Transverse colon (tissue), 4 donors: ENCODE data around the gene SVBP. TPM values are rescaled to one million over a fixed set of nuclear protein-coding genes. Genes with fewer than 3 reads are reported as not detected.

Experiments
- DNase-seq: peaks from one replicate; pipeline ENCODE4 v3.0.0-alpha.2; 2019
- H3K27ac ChIP-seq, 4 donors: fragments of 200-600 bp; sonication (generic); 2 replicates each; pipeline ENCODE4 v1.5.1; 2016 to 2018; ENCODE audit warnings: inconsistent platforms in 4 of 4
- H3K27me3 ChIP-seq: fragments of 200-600 bp; sonication (generic); 2 replicates; pipeline ENCODE4 v1.5.1; 2017; ENCODE audit warnings: inconsistent platforms
- H3K36me3 ChIP-seq, 4 donors: fragments of 200-600 bp; sonication (generic); 2 replicates each; pipeline ENCODE4 v1.5.1; 2017 to 2019; ENCODE audit warnings: inconsistent platforms in 4 of 4
- H3K4me1 ChIP-seq, 4 donors: fragments of 200-600 bp; sonication (generic); 2 replicates each; pipeline ENCODE4 v1.5.1; 2017 to 2020; ENCODE audit warnings: inconsistent platforms in 4 of 4
- H3K4me3 ChIP-seq, 4 donors: fragments of 200-600 bp; sonication (generic); 1 replicate in 1 of 4; 2 replicates in 3 of 4; pipeline versions ENCODE4 v1.5.1 to v1.6.1; 2017 to 2019; ENCODE audit warnings: inconsistent platforms in 4 of 4
- H3K9me3 ChIP-seq, 2 donors: fragments of 200-600 bp; sonication (generic); 2 replicates each; pipeline ENCODE4 v1.5.1; 2017 to 2019; ENCODE audit warnings: inconsistent platforms in 2 of 2
- EP300 ChIP-seq: sonication (generic); formaldehyde crosslinking; IDR thresholded peaks from one replicate; pipeline ENCODE4 v1.6.1; 2017; ENCODE audit warnings: antibody characterized with exemption, low read depth
- POLR2A ChIP-seq: fragments of 450-650 bp; IDR thresholded peaks from one replicate; pipeline ENCODE4 v1.6.1; 2016; ENCODE audit warnings: antibody characterized with exemption, mild to moderate bottlenecking, moderate library complexity
- POLR2AphosphoS5 ChIP-seq, 3 donors: sonication (generic); formaldehyde crosslinking; IDR thresholded peaks; one replicate each; pipeline ENCODE4 v1.6.1; 2016; ENCODE audit warnings: antibody characterized with exemption in 3 of 3
- WGBS, 2 donors: methylation state at CpG; one replicate each; pipeline ENCODE4 v1.1.5; 2018; ENCODE audit warnings: low coverage in 1 of 2; 5-methylcytosine and 5-hydroxymethylcytosine counted together
- in situ Hi-C, 4 donors: fragments of 200-750 bp; cut with MboI; loops; one replicate each; pipeline versions ENCODE4 v1.15.0 to v1.15.1; 2017; ENCODE audit warnings: low sequenced_read_pairs in 3 of 4, low pct_ligation_motif_present in 1 of 4, low pct_unique_long_range_greater_than_20kb in 1 of 4
- intact Hi-C: fragments of 100-400 bp; cut with DNase I; formaldehyde crosslinking; loops from one replicate; pipeline ENCODE4 v1.15.1; 2023; ENCODE audit warnings: low total_unique reads
- total RNA-seq, 4 donors: library from RNA; depleted of rRNA; stranded (reverse); fragments of >200 nt; gene quantifications; one replicate each; pipeline ENCODE4 v1.1.0, GENCODE V29; 2016
- TF ChIP-seq, protein P1 (sequence below), 5 experiments: fragments of 200-600 bp in 3 of 5; fragments of 450-650 bp in 2 of 5; sonication (generic) in 3 of 5; IDR thresholded peaks; 1 replicate in 2 of 5; 2 replicates in 3 of 5; pipeline ENCODE4 v1.5.1; 2016 to 2017; ENCODE audit warnings: antibody characterized with exemption in 5 of 5, inconsistent platforms in 3 of 5, mild to moderate bottlenecking in 2 of 5, moderate library complexity in 1 of 5

The SVBP gene
- total RNA-seq, 4 donors from 2014 or later, result 15.3 to 33.3 (median 17.6) TPM

GRCh38 chr1:42767510-42768000 lies 49.6 kb downstream of the SVBP start:
- Histone ChIP-seq H3K36me3 (no peaks in the 10 kb centered on the region), H3K4me3 (peak overlapping the region; percentile 90 to 99 (median 94)), H3K9me3 (no peaks in the 10 kb centered on the region), H3K4me1 (peaks cover 15 to 41% (median 19%) of the 10 kb centered on the region in 4 donors), H3K27ac (peak overlapping the region; percentile 92 to 95 (median 94)), H3K27me3 (no peaks in the 10 kb centered on the region)
- no peak for DNase-seq
- in situ Hi-C loops, result loop anchor here in 3 of 4 donors (10.0 to 25.0 kb wide), 2 partner anchors 430 to 433 kb away; partner anchors contain the start of gene FOXJ3 (in 3 of the 3)
- TF ChIP-seq POLR2A, result no peak
- no peak for TF ChIP-seq EP300
- intact Hi-C loops, result loop anchor here (10.0 kb wide), 1 partner anchor 433 kb away; the partner anchor contains the start of gene FOXJ3
- 1 to 9% methylated on average over 6 to 23 of the region's 23 CpGs for WGBS, 2 donors

DNA sequence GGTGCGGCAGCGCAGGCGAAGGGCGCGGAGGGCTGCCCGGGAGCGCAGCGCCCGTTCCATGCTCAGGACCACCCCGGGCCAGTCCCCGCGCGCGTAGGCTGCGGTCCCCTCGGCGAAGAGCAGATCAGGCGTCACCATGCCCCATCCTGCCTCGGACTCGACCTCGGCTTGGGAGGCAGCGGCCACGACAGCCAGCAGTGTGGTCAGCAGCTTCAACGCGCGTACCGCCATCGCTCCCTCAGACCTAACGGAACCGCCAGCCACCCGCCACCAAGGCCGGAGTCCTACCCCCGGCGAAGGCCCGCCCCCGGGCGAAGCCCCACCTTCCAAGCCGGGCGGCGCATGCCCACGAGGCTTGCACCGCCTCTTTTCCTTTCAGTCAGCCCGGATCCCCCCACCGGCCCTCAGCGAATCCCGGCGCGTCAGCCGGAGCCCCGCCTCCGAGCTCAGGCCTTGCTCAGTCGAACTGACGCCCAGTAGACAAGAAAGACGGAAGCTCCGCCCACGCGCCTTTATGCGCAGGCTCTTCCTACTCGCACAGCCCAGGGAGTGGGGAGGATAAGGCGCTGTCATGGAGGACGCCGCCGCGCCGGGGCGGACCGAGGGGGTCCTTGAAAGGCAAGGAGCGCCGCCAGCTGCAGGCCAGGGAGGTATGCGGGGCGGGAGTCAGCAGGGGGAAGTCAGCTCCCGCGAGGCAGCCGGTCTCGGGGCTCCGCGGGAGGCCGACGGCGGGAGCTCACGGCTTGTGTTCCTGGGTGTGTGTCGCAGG lies 50.3 kb downstream of the SVBP start, which contains the start of the genes C1orf50 and P3H1:
Gene C1orf50, plus strand, starts transcription at position 509 of the 769 bp plus-strand sequence. Its CDS starts 63 bp downstream, at position 572.
Gene P3H1, minus strand, starts transcription at position 288 of the 769 bp plus-strand sequence. Its CDS starts 57 bp downstream, at position 231.
- intact Hi-C loops, result loop anchor here (10.0 kb wide), 1 partner anchor 432 kb away; the partner anchor contains the start of gene FOXJ3
- WGBS, 2 donors, result 1% methylated on average over 80 of the region's 82 CpGs; no CpG with 5 or more reads in 1 of the 2 donors
- in situ Hi-C loops, result loop anchor here in 3 of 4 donors (10.0 to 25.0 kb wide), 2 partner anchors 430 to 432 kb away; partner anchors contain the start of gene FOXJ3 (in 3 of the 3)

GRCh38 chr1:42765832-42766740 lies 51.1 kb downstream of the SVBP start:
- Histone ChIP-seq H3K4me1 (peaks cover 15 to 41% (median 19%) of the 10 kb centered on the region in 4 donors), H3K9me3 (no peaks in the 10 kb centered on the region), H3K4me3 (peak overlapping the region; percentile 80 to 99 (median 92)), H3K27me3 (no peaks in the 10 kb centered on the region), H3K27ac (peak overlapping the region; percentile 92 to 95 (median 94)), H3K36me3 (peaks cover 0 to 10% (median 0%) of the 10 kb centered on the region in 4 donors)
- WGBS, 2 donors, result 0 to 2% methylated on average over 6 to 36 of the region's 44 CpGs
- TF ChIP-seq, protein P1, sequence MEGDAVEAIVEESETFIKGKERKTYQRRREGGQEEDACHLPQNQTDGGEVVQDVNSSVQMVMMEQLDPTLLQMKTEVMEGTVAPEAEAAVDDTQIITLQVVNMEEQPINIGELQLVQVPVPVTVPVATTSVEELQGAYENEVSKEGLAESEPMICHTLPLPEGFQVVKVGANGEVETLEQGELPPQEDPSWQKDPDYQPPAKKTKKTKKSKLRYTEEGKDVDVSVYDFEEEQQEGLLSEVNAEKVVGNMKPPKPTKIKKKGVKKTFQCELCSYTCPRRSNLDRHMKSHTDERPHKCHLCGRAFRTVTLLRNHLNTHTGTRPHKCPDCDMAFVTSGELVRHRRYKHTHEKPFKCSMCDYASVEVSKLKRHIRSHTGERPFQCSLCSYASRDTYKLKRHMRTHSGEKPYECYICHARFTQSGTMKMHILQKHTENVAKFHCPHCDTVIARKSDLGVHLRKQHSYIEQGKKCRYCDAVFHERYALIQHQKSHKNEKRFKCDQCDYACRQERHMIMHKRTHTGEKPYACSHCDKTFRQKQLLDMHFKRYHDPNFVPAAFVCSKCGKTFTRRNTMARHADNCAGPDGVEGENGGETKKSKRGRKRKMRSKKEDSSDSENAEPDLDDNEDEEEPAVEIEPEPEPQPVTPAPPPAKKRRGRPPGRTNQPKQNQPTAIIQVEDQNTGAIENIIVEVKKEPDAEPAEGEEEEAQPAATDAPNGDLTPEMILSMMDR (IDR thresholded peaks at IDR 0.05), result peak in 4 of 5 experiments; percentile 20 to 46 (median 40)
- TF ChIP-seq POLR2A, result no peak
- TF ChIP-seq EP300, result no peak
- peak; percentile 32 for DNase-seq
- intact Hi-C loops (loop anchor here (10.0 kb wide), 1 partner anchor 431 kb away; the partner anchor contains the start of gene FOXJ3), in situ Hi-C loops (loop anchor here in 3 of 4 donors (10.0 to 25.0 kb wide), 2 partner anchors 429 to 431 kb away; partner anchors contain the start of gene FOXJ3 (in 3 of the 3))

More for the DNA sequence above, 50.3 kb downstream of the SVBP start, which contains the start of the genes C1orf50 and P3H1:
- H3K27me3 ChIP-seq, result no peaks in the 10 kb centered on the region
- H3K4me1 ChIP-seq, result peaks cover 15 to 41% (median 19%) of the 10 kb centered on the region in 4 donors
- peak within 1 kb of the TSS; percentile 90 to 99 (median 94) for H3K4me3 ChIP-seq
- H3K27ac ChIP-seq, result peak within 1 kb of the TSS; percentile 92 to 95 (median 94)
- H3K9me3 ChIP-seq, result no peaks in the 10 kb centered on the region
- H3K36me3 ChIP-seq, result peaks cover 0 to 3% (median 0%) of the 10 kb centered on the region in 4 donors
- DNase-seq, result peak; percentile 100
- TF ChIP-seq EP300, result no peak
- peak; percentile 97 to 99 (median 98) for TF ChIP-seq POLR2AphosphoS5 (IDR thresholded peaks at IDR 0.05)
- peak; percentile 98 for TF ChIP-seq POLR2A

DNA sequence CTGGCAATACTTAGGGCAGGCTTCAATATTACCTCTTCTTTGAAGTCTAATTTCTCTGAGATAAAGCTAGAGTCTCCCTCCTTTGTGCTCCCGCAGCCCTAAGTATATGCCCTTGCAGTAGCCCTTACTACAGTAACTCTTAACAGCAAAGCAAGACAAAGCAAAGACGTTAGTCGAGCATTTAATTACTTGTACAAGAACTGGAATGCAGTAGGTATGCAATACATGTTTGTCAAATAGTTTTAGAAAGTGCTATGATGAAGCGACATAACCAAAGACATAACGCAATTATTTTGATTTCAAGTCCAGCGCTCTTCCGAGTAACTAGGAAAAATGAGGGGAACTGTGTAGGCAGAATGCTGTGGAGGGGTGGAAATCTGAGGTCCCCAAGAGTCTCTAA lies 51.9 kb downstream of the SVBP start:
- no peak for TF ChIP-seq POLR2AphosphoS5 (IDR thresholded peaks at IDR 0.05)
- TF ChIP-seq POLR2A, result no peak
- TF ChIP-seq, protein P1 (IDR thresholded peaks at IDR 0.05), result no peak
- Histone ChIP-seq H3K27ac (peak overlapping the region; percentile 92 to 95 (median 94)), H3K36me3 (peaks cover 0 to 10% (median 0%) of the 10 kb centered on the region in 4 donors), H3K4me1 (peaks cover 15 to 41% (median 19%) of the 10 kb centered on the region in 4 donors), H3K27me3 (no peaks in the 10 kb centered on the region), H3K4me3 (peak overlapping the region; percentile 80 to 99 (median 92)), H3K9me3 (no peaks in the 10 kb centered on the region)
- in situ Hi-C loops, result loop anchor here in 3 of 4 donors (10.0 to 25.0 kb wide), 2 partner anchors 428 to 430 kb away; partner anchors contain the start of gene FOXJ3 (in 3 of the 3)
- DNase-seq, result no peak
- intact Hi-C loops, result loop anchor here (10.0 kb wide), 1 partner anchor 430 kb away; the partner anchor contains the start of gene FOXJ3
- 35 to 68% methylated on average over 2 to 7 of the region's 7 CpGs for WGBS, 2 donors
